Natural killer cell treated with Interleukin-12 subunit alpha and Interleukin-12 subunit beta and Interleukin-15 and Interleukin-18, amount 100 ng/mL, for 72 hours (primary cell): ENCODE results near the gene NFAM1. TPM values are rescaled to one million over a fixed set of nuclear protein-coding genes. Genes with fewer than 3 reads are reported as not detected.
A peak's percentile ranks its signal among the peaks of the same experiment; 100 is the strongest.

Source experiments
- ATAC-seq, 2 donors: fragments of 150-1000 bp; cut with Tn5 transposase in 1 of 2; sonication (Bioruptor Pico), chemical (Tn5 transposase) in 1 of 2; 2 replicates each; pipeline ENCODE4 v1.10.0; 2021
- DNase-seq: peaks from one replicate; pipeline ENCODE4 v3.0.0; 2022; ENCODE audit warnings: low spot score
- H3K27ac Mint-ChIP-seq, 2 donors: 1 replicate in 1 of 2; 2 replicates in 1 of 2; pipeline ENCODE4 v1.8.0; 2022; ENCODE audit warnings: mixed read lengths in 2 of 2, mild to moderate bottlenecking in 1 of 2, moderate library complexity in 1 of 2
- H3K27me3 Mint-ChIP-seq, 2 donors: 1 replicate in 1 of 2; 2 replicates in 1 of 2; pipeline ENCODE4 v1.8.0; 2022; ENCODE audit warnings: mixed read lengths in 2 of 2
- H3K36me3 Mint-ChIP-seq: one replicate; pipeline ENCODE4 v1.8.0; 2022; ENCODE audit warnings: mixed read lengths
- H3K4me1 Mint-ChIP-seq, 2 donors: 1 replicate in 1 of 2; 2 replicates in 1 of 2; pipeline ENCODE4 v1.8.0; 2022; ENCODE audit warnings: low read depth in 2 of 2, mixed read lengths in 2 of 2, mild to moderate bottlenecking in 1 of 2
- H3K4me3 Mint-ChIP-seq: one replicate; pipeline ENCODE4 v1.8.0; 2022; ENCODE audit warnings: mixed read lengths
- H3K9me3 Mint-ChIP-seq: 2 replicates; pipeline ENCODE4 v1.8.0; 2022; ENCODE audit warnings: mixed read lengths
- total RNA-seq, 2 donors: library from RNA; stranded (reverse); gene quantifications; one replicate each; pipeline ENCODE4 v1.2.3, GENCODE V29; 2022

NFAM1 gene
- total RNA-seq, 2 donors from 2014 or later: 0.19 to 0.47 TPM

- Mint-ChIP-seq H3K4me1 (no peaks in the 10 kb centered on the region), H3K4me3 (no peak overlapping the region), H3K27ac (no peak overlapping the region), H3K9me3 (no peaks in the 10 kb centered on the region), H3K36me3 (no peaks in the 10 kb centered on the region), H3K27me3 (peaks cover 0 to 6% of the 10 kb centered on the region in 2 donors)
- DNase-seq (no peak), ATAC-seq (no peak)
These were observed 56.2 kb downstream of the NFAM1 start for GRCh38 chr22:42375982-42376381.

GRCh38 chr22:42372976-42373375 is 59.2 kb downstream of the NFAM1 start:
- Mint-ChIP-seq H3K4me3 (no peak overlapping the region), H3K27ac (no peak overlapping the region), H3K36me3 (no peaks in the 10 kb centered on the region), H3K27me3 (peaks cover 0 to 9% of the 10 kb centered on the region in 2 donors), H3K9me3 (no peaks in the 10 kb centered on the region), H3K4me1 (peaks cover 6% of the 10 kb centered on the region in 2 donors)
- no peak for ATAC-seq
- DNase-seq: no peak

- Mint-ChIP-seq H3K9me3 (no peaks in the 10 kb centered on the region), H3K4me3 (no peak overlapping the region), H3K27me3 (peaks cover 0 to 16% of the 10 kb centered on the region in 2 donors), H3K4me1 (peaks cover 6 to 8% of the 10 kb centered on the region in 2 donors), H3K36me3 (no peaks in the 10 kb centered on the region), H3K27ac (no peak overlapping the region)
- no peak for DNase-seq
- ATAC-seq: no peak
These were observed 60.7 kb downstream of the NFAM1 start for GRCh38 chr22:42371501-42371900.

DNA sequence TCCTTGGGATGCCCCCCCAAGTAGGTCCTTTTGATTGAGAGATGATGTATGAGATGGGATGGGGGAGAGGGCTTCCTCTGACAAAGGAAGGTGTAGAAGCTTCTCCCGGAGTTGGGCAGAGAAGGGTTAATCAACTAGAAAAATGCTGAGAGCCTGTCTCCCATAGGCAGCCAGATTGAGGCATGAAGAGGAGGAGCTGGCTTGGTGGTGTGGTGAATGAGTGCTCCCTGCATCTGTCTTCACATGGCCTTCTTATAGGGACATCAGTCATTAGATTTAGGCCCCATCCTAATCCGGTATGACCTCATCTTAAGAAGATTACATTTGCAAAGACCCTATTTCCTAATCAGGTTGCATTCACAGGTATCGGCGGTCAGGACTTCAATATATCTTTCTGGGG is 61.1 kb downstream of the NFAM1 start:
- Mint-ChIP-seq H3K4me1 (peaks cover 6 to 8% of the 10 kb centered on the region in 2 donors), H3K4me3 (peak overlapping the region; percentile 44), H3K36me3 (no peaks in the 10 kb centered on the region), H3K9me3 (no peaks in the 10 kb centered on the region), H3K27me3 (peaks cover 0 to 16% of the 10 kb centered on the region in 2 donors), H3K27ac (no peak overlapping the region)
- ATAC-seq (no peak), DNase-seq (no peak)

- no peaks in the 10 kb centered on the region for H3K9me3 Mint-ChIP-seq
- ATAC-seq (peak; percentile 99), DNase-seq (peak; percentile 89)
- peaks cover 6 to 8% of the 10 kb centered on the region in 2 donors for H3K4me1 Mint-ChIP-seq
- H3K27ac Mint-ChIP-seq: peak overlapping the region; percentile 49 to 81
- peaks cover 0 to 26% of the 10 kb centered on the region in 2 donors for H3K27me3 Mint-ChIP-seq
- peak overlapping the region; percentile 90 for H3K4me3 Mint-ChIP-seq
- no peaks in the 10 kb centered on the region for H3K36me3 Mint-ChIP-seq
These were observed 62.8 kb downstream of the NFAM1 start for GRCh38 chr22:42369250-42370041.

GRCh38 chr22:42368379-42369249 is 63.6 kb downstream of the NFAM1 start:
- DNase-seq: no peak
- Mint-ChIP-seq H3K27me3 (peaks cover 0 to 32% of the 10 kb centered on the region in 2 donors), H3K4me1 (peaks cover 6 to 8% of the 10 kb centered on the region in 2 donors), H3K36me3 (no peaks in the 10 kb centered on the region), H3K9me3 (no peaks in the 10 kb centered on the region), H3K4me3 (peak overlapping the region; percentile 90), H3K27ac (no peak overlapping the region)
- ATAC-seq: peak; percentile 21 to 37

- Mint-ChIP-seq H3K9me3 (no peaks in the 10 kb centered on the region), H3K4me3 (no peak overlapping the region), H3K36me3 (no peaks in the 10 kb centered on the region), H3K27me3 (peaks cover 0 to 32% of the 10 kb centered on the region in 2 donors), H3K27ac (no peak overlapping the region), H3K4me1 (peaks cover 6 to 8% of the 10 kb centered on the region in 2 donors)
- ATAC-seq: no peak
- no peak for DNase-seq
These were observed 64.2 kb downstream of the NFAM1 start for GRCh38 chr22:42367980-42368378.

DNA sequence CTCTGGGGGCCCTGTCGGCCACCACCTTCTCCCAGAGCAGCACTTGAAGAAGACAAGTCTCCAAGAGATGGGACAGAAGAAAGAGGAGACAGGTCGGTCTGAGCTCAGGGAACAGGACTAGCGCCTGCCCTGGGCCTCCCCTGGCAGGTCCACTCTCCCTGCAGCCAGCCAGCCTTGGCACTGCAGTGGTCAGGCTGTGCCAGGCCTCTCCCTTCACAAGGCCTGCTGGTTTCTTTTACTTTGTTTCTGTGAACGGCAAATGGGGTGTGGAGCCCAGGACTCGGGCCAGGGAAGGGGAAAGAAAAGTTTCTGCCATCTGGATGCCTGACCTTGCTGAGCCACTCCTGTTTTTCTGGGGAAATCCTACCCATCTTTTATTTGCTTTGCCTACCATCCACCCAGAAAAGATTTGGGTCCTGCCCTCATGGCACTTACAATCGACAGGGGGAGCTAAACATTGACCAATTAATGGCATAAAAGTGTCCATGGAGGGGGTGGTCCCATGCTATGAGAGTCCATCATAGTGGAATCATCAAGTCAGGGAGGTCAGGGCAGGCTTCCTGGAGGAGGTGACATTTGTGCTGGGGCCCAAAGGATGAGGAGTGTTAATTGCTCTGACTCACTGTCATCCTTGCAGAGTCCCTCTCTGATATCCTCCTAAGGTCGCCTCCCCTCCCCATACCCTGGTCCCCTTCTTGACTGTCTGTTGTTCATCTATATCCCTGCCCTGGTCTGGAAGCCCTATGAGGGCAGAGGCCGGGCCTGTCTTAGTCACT is 65.2 kb downstream of the NFAM1 start:
- no peak overlapping the region for H3K27ac Mint-ChIP-seq
- H3K27me3 Mint-ChIP-seq: peaks cover 6 to 36% of the 10 kb centered on the region in 2 donors
- H3K9me3 Mint-ChIP-seq: no peaks in the 10 kb centered on the region
- H3K36me3 Mint-ChIP-seq: no peaks in the 10 kb centered on the region
- peaks cover 6 to 8% of the 10 kb centered on the region in 2 donors for H3K4me1 Mint-ChIP-seq
- ATAC-seq: no peak
- peak overlapping the region; percentile 7 for H3K4me3 Mint-ChIP-seq
- no peak for DNase-seq

DNA sequence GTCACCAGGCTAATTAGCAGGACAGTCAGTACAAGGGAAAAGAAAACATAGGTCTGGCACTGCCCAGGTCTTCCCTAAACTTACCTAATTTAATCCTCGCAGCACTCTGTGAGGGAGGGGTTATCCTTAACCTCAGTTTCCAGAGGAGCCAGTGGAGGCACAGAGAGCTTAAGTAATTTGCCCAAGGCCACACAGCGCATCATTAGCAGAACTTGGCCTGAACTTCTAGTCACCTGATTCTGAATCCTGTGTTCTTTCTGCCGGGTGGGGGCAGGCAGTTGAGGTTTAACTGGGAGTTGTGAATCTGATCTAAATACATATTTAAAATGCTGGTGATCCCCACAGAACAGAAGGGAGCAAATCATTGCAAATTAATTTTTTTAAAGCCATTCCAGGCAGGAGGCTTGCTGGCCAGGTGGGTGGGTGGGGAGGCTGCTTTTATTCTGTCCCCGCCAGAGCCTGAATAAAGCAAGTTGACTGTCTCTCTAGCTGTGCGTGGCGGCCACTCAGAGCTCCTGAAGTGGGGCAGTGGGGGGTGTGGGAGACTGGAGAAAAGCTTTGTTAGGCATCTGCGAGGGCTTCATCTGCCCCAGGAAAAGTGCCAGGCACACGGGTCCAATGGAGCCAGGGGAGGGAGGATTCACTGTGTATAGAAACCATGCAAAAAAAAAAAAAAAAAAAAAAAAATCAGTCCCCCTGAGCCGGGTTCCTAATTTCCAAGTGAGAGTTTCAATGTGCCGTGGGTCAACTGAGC is 66.1 kb downstream of the NFAM1 start:
- peaks cover 6 to 8% of the 10 kb centered on the region in 2 donors for H3K4me1 Mint-ChIP-seq
- H3K4me3 Mint-ChIP-seq: no peak overlapping the region
- DNase-seq (no peak), ATAC-seq (no peak)
- H3K27me3 Mint-ChIP-seq: peaks cover 15 to 43% of the 10 kb centered on the region in 2 donors
- H3K36me3 Mint-ChIP-seq: no peaks in the 10 kb centered on the region
- no peaks in the 10 kb centered on the region for H3K9me3 Mint-ChIP-seq
- no peak overlapping the region for H3K27ac Mint-ChIP-seq

- Mint-ChIP-seq H3K9me3 (no peaks in the 10 kb centered on the region), H3K27me3 (peaks cover 15 to 43% of the 10 kb centered on the region in 2 donors), H3K27ac (no peak overlapping the region), H3K4me3 (no peak overlapping the region), H3K36me3 (no peaks in the 10 kb centered on the region), H3K4me1 (peaks cover 6 to 8% of the 10 kb centered on the region in 2 donors)
- DNase-seq (no peak), ATAC-seq (no peak)
These were observed 66.9 kb downstream of the NFAM1 start for GRCh38 chr22:42365111-42365865.

- Mint-ChIP-seq H3K4me3 (no peak overlapping the region), H3K27me3 (peaks cover 15 to 43% of the 10 kb centered on the region in 2 donors), H3K4me1 (peaks cover 5 to 7% of the 10 kb centered on the region in 2 donors), H3K27ac (no peak overlapping the region), H3K9me3 (no peaks in the 10 kb centered on the region), H3K36me3 (no peaks in the 10 kb centered on the region)
- ATAC-seq (no peak), DNase-seq (no peak)
These were observed 67.5 kb downstream of the NFAM1 start for GRCh38 chr22:42364604-42365110.

DNA sequence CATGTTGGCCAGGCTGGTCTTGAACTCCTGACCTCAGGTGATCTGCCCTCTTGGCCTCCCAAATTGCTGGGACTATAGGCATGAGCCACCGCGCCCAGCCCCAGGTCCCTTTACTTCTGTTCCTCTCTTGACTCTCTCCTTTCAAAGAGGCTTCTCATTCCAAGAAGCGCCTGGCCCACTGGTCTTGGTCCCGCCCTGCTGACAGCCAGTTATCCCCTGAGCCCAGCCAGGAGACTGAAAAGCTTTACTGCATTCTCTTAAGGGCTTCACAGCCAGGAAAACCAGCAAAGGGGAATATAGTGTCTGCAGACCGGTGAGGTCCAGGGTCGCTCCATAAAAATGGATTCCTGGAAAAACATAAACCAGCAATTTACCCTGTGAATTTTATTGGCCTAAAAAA is 68.3 kb downstream of the NFAM1 start:
- Mint-ChIP-seq H3K4me3 (no peak overlapping the region), H3K27me3 (peaks cover 15 to 40% of the 10 kb centered on the region in 2 donors), H3K9me3 (no peaks in the 10 kb centered on the region), H3K36me3 (no peaks in the 10 kb centered on the region), H3K4me1 (peaks cover 0 to 3% of the 10 kb centered on the region in 2 donors), H3K27ac (no peak overlapping the region)
- no peak for DNase-seq
- ATAC-seq: no peak
